Cortex of kidney (tissue), 1 donor: ENCODE measurements around the gene WNT4.

Source experiments
- DNase-seq: peaks from one replicate; lab custom pipeline; 2025; lab: John Stamatoyannopoulos, UW

The WNT4 gene

GRCh38 chr1:22129501-22130117, 13.3 kb downstream of the WNT4 start:
- DNase-seq, result no peak

GRCh38 chr1:22128392-22128791, 14.5 kb downstream of the WNT4 start:
- DNase-seq, result no peak

DNA sequence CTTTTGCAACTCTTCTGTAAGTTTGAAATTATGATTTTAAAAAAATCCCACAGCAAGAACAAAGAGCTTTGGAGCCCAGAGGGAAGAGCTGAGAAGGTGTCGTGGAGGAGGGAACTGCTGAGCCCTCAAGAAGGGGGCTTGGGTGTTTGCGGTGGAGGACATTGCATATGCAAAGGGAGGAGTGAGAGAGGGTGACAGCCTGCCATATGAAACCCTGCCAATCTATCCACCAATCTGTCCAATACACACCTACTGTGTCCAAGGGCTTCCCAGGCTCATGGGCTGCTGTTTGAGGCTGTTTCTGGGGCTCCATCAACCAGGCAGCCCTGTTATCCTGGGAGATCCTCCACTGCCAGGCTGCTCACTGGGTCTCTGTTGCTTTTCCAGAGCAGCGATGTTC, 15.2 kb downstream of the WNT4 start:
- DNase-seq, result no peak

- DNase-seq, result no peak
Measured at GRCh38 chr1:22127248-22127647, 15.6 kb downstream of the WNT4 start.

DNA sequence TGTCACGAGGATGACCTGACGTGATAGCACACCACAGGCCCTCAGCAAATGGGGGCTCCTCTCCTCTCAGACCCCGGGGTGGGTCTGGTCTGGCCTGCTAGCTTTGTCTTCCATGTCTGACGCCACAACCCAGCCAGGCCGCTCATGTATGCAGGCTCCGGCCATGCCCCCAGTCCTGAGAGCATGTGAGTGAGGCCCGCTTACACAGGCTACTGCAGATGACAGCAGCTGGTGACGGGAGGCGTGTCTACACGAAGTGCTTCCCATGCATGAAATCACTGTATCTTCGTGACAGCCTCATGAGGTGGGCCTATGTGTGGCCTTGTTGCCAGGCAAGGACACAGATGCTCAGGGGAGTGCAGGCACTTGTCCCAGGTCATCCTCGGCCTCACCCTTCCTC, 16.4 kb downstream of the WNT4 start:
- DNase-seq, result no peak

DNA sequence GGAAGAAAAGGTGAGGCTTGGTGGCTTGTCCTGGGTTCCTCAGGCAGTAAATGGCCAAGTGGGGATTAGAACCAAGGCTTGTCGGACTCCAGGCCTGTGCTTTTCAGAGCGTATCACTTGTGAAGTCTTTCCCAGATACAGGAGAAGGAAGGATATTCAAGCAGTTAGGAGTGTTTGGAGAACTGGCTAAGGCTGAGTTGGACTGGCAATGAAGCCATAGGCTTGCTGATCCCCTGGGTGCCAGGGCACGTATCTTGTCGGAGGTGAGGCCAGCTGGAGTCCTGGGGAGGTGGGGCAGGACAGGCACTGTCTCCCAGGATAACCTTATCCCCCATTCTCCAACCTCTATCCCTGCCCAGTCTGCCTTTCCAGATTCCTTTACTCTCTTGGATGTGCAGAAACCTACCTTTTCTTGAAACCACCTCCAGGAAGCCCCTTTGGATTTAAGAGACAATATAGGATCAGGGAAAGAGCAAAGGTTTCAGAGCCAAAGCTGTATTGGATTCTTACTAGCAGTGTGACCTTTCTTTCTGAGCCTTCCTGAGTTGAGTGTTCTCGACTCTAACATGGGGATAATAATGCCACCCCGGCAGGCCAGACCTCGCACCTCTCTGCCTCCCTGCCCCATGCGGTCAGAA, 18.2 kb downstream of the WNT4 start:
- DNase-seq, result no peak

DNA sequence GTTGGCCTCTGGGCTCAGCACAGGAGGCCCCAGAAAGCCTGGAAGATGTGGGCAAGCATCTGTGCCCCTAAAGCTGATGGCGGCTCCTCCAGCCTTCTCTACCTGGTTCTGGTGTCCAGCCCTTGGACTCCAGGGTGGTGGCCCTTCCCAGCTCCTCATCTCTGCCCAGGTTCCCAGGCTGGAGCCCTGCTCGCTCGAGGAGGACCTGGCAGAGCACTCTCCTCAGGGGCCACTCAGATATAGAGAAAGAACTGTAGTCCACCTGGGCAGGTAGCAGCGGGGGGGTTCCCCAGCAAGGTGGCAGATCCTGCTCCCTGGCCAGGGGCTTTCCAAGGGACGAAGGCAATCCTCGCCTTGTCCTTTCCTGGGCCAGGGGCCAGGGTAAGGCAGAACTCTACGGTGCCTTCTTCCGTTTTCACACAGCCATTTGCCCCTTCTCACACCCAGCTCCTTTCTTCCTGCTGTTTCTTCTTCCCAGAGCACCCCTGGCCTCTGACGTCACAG, 18.9 kb downstream of the WNT4 start:
- DNase-seq, result no peak

GRCh38 chr1:22123071-22123390, 19.9 kb downstream of the WNT4 start:
- no peak for DNase-seq

DNA sequence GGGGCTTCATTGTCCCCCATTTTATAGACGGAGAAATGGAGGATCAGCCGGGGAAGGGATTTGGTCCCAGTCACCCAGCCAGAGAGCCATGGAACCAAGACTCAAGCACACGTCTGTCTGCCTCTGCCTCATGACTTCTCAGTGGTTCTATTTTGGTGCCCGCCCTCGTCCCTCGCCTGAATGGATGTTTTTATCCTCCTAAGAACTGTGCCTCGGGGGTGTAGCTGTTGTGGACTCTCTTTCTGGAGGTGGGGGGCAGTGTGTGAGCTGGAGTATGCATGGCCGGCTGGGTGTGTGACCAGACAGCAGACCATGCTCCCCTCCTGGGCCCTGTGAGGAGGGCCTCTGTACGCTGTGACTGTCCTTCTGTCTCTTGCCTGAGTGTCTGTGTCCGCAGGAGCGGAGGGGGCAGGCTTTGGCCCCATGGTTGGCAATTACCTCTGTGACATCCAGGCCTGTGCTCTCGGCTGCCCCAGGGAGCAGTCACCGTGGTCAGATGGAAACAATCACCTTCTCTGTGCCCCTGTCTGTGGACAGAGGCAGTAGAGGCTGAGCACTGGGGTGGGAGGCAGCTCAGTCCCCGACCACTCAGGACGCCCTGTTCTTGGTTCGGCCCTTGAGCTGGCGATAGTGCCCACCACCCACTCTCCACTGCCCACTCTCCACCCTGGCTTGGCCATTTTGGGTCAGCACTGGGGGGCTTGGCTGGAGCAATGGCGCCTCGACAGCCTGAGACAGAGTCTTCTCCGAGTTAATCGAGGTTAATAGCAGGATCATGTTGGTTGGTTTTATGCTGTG, 20.4 kb downstream of the WNT4 start:
- DNase-seq, result no peak

DNA sequence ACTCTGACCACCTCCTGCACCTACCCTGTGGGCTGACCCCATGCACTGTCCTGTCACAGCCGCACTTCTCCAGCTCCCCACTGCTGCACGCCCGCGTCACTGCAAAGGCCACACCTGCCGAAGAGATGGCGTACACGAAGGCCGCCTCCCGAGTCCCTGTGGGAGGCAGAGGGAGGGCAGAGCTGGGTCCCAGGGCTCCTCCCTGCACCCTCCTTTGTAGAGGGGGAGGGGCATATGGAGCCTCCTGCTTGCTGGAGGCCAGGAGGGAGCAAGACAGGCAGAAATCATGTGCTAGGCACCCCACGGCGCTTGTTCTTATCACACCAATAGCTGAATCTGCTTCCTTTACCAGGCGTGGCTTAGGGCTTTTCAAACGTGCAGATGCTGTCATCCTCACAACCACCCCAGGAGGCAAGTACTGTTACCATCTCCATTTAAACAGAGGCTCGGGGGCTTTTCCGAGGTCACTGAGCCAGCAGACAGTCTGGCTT, 21.4 kb downstream of the WNT4 start:
- no peak for DNase-seq

GRCh38 chr1:22120469-22120790, 22.5 kb downstream of the WNT4 start:
- no peak for DNase-seq

- no peak for DNase-seq
Measured at GRCh38 chr1:22119626-22120468, 23.1 kb downstream of the WNT4 start.

GRCh38 chr1:22118291-22118992, 24.5 kb downstream of the WNT4 start:
- no peak for DNase-seq

- no peak for DNase-seq
Measured at GRCh38 chr1:22117851-22118250, 25.0 kb downstream of the WNT4 start.

GRCh38 chr1:22117238-22117637, 25.7 kb downstream of the WNT4 start:
- DNase-seq, result no peak

DNA sequence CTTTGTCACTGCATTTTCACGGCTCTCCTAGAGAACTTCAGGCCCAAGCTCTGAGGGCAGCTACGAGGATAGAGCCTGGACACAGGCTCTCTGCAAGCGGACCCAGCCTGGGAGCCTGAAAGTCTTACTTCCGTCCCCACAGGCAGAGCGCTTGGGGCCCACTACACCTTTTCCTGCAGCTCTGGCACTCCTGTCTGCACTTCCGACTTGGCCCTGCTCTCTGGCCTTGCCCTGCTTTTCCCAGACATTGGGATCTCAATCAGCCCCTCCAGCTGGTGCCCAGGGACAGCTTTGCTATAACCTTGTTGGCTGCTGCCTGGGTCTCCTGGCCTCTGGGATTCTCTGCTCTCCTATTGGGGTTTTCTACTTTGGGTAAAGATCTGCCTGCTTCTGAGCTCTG, 27.6 kb downstream of the WNT4 start:
- DNase-seq, result no peak

- no peak for DNase-seq
Measured at GRCh38 chr1:22114083-22115012, 28.5 kb downstream of the WNT4 start.

DNA sequence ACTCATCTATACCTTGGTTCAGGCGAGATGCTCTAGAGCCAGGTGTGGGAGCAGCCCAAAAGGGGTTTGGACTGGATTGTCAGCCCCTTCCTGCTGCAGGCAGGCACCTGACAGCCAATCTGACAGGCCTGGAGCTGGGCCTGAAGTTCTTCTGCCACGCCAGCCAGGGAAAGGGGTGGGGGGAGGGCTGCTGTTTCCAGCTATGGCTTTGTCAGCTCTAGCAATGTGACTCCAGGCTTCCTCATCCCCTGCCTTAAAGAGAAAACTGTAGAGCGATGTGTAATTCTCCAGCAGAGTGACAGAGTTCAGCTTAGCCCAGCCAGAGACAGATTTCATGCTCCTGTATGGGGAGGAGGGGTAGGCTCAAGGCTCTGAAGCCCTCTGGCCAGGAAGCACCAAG, 30.3 kb downstream of the WNT4 start:
- DNase-seq, result no peak

DNA sequence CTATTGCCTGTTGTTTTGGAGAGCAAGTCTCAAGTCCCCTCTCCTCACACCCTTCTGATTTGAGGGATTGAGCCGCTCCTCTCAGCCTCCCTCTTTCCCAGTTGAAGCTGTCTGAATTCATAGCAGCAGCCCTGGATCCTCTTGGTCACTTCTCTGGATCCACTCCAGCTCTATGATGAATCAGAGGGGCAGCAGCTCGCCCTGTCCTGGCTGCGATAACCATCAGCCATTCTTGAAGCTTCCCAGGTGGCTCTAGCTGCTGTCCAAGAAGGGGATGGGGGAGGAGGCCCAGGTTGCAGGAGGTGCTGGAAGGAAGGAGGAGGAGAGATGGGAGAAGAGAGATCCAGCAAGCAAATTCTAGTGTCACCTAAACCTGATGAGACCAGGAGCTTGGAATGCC, 31.3 kb downstream of the WNT4 start:
- no peak for DNase-seq

GRCh38 chr1:22111115-22111514, 31.8 kb downstream of the WNT4 start:
- DNase-seq, result no peak

DNA sequence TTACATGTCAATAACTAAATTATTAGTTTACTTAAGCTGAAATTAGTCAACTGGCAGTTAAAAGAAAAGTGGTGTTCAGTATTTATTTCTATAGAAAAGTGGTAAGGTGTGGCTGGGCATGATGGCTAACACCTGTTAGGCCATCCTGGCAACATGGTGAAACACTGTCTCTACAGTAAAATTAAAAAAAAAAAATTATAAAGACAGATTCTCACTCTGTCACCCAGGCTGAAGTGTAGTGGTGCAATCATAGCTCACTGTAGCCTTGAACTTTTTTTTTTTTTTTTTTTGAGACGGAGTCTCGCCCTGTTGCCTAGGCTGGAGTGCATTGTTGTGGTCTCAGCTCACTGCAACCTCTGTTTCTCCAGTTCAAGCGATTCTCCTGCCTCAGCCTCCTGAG, 32.9 kb downstream of the WNT4 start:
- DNase-seq, result no peak
